Limb (tissue), 2 donors: Measurements from ENCODE around the gene RFFL.

Experiments
- DNase-seq, 2 donors: peaks; one replicate each; pipeline ENCODE4 v3.0.0-alpha.2; 2016; ENCODE audit errors: extremely low spot score in 2 of 2

Gene RFFL

DNA sequence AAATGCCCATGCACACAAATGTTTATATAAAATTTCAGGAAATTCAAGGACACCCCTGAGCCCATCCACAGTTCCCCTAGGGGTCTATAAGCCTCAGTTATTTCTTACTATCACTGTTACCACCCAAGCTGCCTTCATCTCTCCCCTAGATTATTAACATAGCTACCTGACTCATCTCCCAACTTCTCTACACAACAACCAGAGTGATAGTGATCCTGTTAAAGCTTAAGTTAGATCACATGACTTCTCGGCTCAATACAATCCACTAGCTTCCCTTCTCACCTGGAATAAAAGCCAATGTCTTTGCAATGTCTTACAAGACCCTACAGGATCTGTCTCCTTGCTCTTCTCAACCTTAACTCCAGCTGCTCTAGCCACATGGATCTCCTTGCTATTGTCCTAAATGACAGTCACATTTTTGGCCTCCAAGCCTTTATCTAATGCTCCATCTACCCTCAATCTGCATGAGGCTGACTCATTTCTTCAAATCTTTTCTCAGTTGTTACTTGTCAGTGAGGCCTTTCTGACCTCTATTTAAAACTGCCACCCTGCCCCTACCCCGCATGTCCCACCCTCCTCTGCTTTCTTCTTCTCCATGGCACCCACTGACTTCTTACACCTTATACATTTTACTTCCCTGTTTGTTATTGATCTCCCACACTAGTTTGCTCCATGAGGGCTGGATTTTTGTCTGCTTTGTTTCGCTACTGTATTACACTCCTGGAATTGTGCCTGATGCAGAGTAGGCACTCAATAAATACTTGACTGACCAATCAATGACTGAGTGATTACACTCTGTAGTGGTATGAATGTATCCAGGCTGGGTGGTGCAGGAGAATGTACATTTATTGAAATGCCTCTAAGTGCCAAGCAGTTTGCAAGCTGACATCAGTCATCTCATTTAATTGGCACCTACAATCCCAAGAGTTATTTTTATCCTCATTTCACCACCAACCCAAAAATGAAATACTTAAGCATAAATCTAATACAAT is 88.4 kb downstream of the RFFL start:
- DNase-seq: no peak

DNA sequence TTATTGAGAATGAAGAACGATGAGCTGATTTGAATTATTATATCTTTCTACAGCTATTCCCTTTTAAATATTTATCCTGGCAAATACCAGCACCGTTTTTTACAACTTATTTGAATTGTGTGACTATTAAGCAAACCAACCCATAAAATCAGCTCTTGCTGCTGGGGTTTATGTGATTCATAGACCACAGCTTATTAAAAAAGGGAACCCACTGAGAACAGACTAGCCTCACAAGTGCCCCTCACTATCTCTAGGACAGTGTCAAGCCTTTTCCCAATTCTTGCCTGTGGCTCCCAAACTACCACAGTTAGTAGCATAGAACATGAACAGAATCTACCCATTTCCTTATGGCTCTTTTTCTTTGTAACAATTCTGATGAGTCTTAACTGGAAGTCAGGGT is 89.3 kb downstream of the RFFL start:
- DNase-seq: no peak

- DNase-seq: peak; percentile 94
Observed at GRCh38 chr17:34961093-34961911, 102.2 kb downstream of the RFFL start, which contains the start of the genes CCT6B and ZNF830. Gene CCT6B, minus strand, starts transcription at chr17:34961460. Its CDS starts 67 bp downstream, at chr17:34961393. Gene ZNF830, plus strand, starts transcription at chr17:34961540. Its CDS starts 27 bp downstream, at chr17:34961567.

DNA sequence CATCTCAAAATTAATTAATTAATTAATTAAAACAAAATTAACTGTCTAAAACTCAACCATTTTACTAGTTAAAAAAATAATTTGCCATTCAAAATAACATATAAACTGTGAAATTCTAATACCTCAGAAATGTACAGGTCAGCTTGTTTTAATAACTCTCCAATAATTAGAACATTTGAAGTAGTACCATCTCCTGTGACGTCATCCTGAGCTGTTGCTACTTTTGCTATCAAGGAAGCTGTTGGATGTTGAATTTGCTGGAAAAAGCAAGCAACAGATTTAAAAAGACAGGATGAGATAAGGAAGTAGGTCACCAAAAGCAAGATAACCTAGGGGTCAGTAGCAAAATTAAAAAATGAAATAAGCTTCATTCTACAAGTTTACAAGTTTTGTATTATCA is 105.1 kb downstream of the RFFL start:
- DNase-seq: no peak
